Activated T-cell treated with anti-CD3 and anti-CD28 coated beads for 24 hours (primary cell): ENCODE measurements around the gene CORO2B.

Source experiments
- DNase-seq: peaks from one replicate; pipeline ENCODE4 v3.0.0-alpha.2; 2020; ENCODE audit warnings: low read depth

Gene CORO2B

GRCh38 chr15:68774521-68775235, 195.9 kb downstream of the CORO2B start:
- DNase-seq, result no peak

- no peak for DNase-seq
These were observed 196.4 kb downstream of the CORO2B start for GRCh38 chr15:68775236-68775577.

- no peak for DNase-seq
These were observed 197.1 kb downstream of the CORO2B start for GRCh38 chr15:68775671-68776476.

- DNase-seq, result no peak
These were observed 197.9 kb downstream of the CORO2B start for GRCh38 chr15:68776477-68777270.
